GM21825 (cell line): ENCODE data around the gene USP54.

ENCODE experiments used
- ATAC-seq: cut with Tn5 transposase; IDR thresholded peaks from one replicate; pipeline ENCODE4 v1.9.1; 2021; ENCODE audit warnings: mild to moderate bottlenecking, moderate library complexity; ENCODE audit not compliant: unreplicated experiment

USP54 gene

GRCh38 chr10:73529089-73529832, 61.9 kb downstream of the USP54 start:
- no peak for ATAC-seq

- no peak for ATAC-seq
Measured at GRCh38 chr10:73522263-73522662, 68.9 kb downstream of the USP54 start.

- ATAC-seq, result no peak
Measured at GRCh38 chr10:73519336-73519735, 71.8 kb downstream of the USP54 start.

GRCh38 chr10:73517166-73517888, 73.8 kb downstream of the USP54 start:
- no peak for ATAC-seq

GRCh38 chr10:73512207-73512743, 78.9 kb downstream of the USP54 start:
- no peak for ATAC-seq

GRCh38 chr10:73509695-73510094, 81.4 kb downstream of the USP54 start:
- no peak for ATAC-seq

GRCh38 chr10:73506491-73506890, 84.7 kb downstream of the USP54 start:
- no peak for ATAC-seq

GRCh38 chr10:73506074-73506473, 85.1 kb downstream of the USP54 start:
- ATAC-seq, result no peak

- no peak for ATAC-seq
Measured at GRCh38 chr10:73503037-73503436, 88.1 kb downstream of the USP54 start.

GRCh38 chr10:73501651-73502050, 89.5 kb downstream of the USP54 start:
- ATAC-seq, result no peak

- no peak for ATAC-seq
Measured at GRCh38 chr10:73497623-73498022, 93.5 kb downstream of the USP54 start.

- peak; percentile 44 for ATAC-seq
Measured at GRCh38 chr10:73495884-73496674, 95.1 kb downstream of the USP54 start, which contains the start of gene PPP3CB. Gene PPP3CB (minus strand): TSS chr10:73496024. CDS start chr10:73495889, 135 bp downstream.

GRCh38 chr10:73495226-73495883, 95.8 kb downstream of the USP54 start:
- ATAC-seq, result peak; percentile 90

- ATAC-seq, result no peak
Measured at GRCh38 chr10:73494877-73495225, 96.3 kb downstream of the USP54 start.

GRCh38 chr10:73494213-73494612, 96.9 kb downstream of the USP54 start:
- no peak for ATAC-seq

- ATAC-seq, result no peak
Measured at GRCh38 chr10:73493781-73494180, 97.4 kb downstream of the USP54 start.

- no peak for ATAC-seq
Measured at GRCh38 chr10:73486601-73487000, 104.5 kb downstream of the USP54 start.

GRCh38 chr10:73485320-73485719, 105.8 kb downstream of the USP54 start:
- no peak for ATAC-seq

GRCh38 chr10:73480158-73480557, 111.0 kb downstream of the USP54 start:
- no peak for ATAC-seq

GRCh38 chr10:73478636-73479035, 112.5 kb downstream of the USP54 start:
- no peak for ATAC-seq

GRCh38 chr10:73471226-73471625, 119.9 kb downstream of the USP54 start:
- no peak for ATAC-seq
